Skin of body (tissue), 2 donors: ENCODE results near the gene AGAP1. TPM values are rescaled to one million over a fixed set of nuclear protein-coding genes. Genes with fewer than 3 reads are reported as not detected.

Source experiments
- DNase-seq: peaks from one replicate; lab custom pipeline; 2025; lab: John Stamatoyannopoulos, UW
- total RNA-seq: library from RNA; depleted of rRNA; stranded (reverse); fragments of >200 nt; gene quantifications from one replicate; pipeline ENCODE4 v1.2.3, GENCODE V29; 2014

Gene AGAP1
- total RNA-seq, 1 donor from 2014 or later: 25.6 TPM

- DNase-seq: no peak
Measured at GRCh38 chr2:235532307-235532706, 38.5 kb downstream of the AGAP1 start.

- DNase-seq: no peak
Measured at GRCh38 chr2:235533198-235533597, 39.4 kb downstream of the AGAP1 start.

GRCh38 chr2:235533616-235534385, 40.0 kb downstream of the AGAP1 start:
- DNase-seq: no peak

GRCh38 chr2:235534678-235535422, 41.0 kb downstream of the AGAP1 start:
- DNase-seq: no peak

- no peak for DNase-seq
Measured at GRCh38 chr2:235535423-235536130, 41.7 kb downstream of the AGAP1 start.

- no peak for DNase-seq
Measured at GRCh38 chr2:235536711-235537110, 42.9 kb downstream of the AGAP1 start.

GRCh38 chr2:235537186-235537585, 43.3 kb downstream of the AGAP1 start:
- no peak for DNase-seq

- DNase-seq: no peak
Measured at GRCh38 chr2:235537587-235537986, 43.7 kb downstream of the AGAP1 start.

GRCh38 chr2:235538144-235538639, 44.3 kb downstream of the AGAP1 start:
- DNase-seq: no peak

GRCh38 chr2:235538981-235539380, 45.1 kb downstream of the AGAP1 start:
- no peak for DNase-seq

- no peak for DNase-seq
Measured at GRCh38 chr2:235539773-235540172, 45.9 kb downstream of the AGAP1 start.

GRCh38 chr2:235541016-235541415, 47.2 kb downstream of the AGAP1 start:
- no peak for DNase-seq

- no peak for DNase-seq
Measured at GRCh38 chr2:235541838-235542549, 48.2 kb downstream of the AGAP1 start.

GRCh38 chr2:235542733-235543127, 48.9 kb downstream of the AGAP1 start:
- DNase-seq: no peak

GRCh38 chr2:235543128-235543750, 49.4 kb downstream of the AGAP1 start:
- DNase-seq: no peak

GRCh38 chr2:235543851-235544688, 50.2 kb downstream of the AGAP1 start:
- DNase-seq: no peak

- DNase-seq: no peak
Measured at GRCh38 chr2:235544689-235544969, 50.8 kb downstream of the AGAP1 start.

- DNase-seq: no peak
Measured at GRCh38 chr2:235545339-235546150, 51.7 kb downstream of the AGAP1 start.

GRCh38 chr2:235546151-235546435, 52.2 kb downstream of the AGAP1 start:
- DNase-seq: no peak

- DNase-seq: no peak
Measured at GRCh38 chr2:235546436-235546835, 52.6 kb downstream of the AGAP1 start.
